Measurements from ENCODE around the gene XPO5. TPM values are rescaled to one million over a fixed set of nuclear protein-coding genes. Genes with fewer than 3 reads are reported as not detected.
A peak's percentile ranks its signal among the peaks of the same experiment; 100 is the strongest.

The XPO5 gene
- total and polyA plus RNA-seq, 7 experiments from 2014 or later: 9.3 to 107 (median 39.9) TPM

DNA sequence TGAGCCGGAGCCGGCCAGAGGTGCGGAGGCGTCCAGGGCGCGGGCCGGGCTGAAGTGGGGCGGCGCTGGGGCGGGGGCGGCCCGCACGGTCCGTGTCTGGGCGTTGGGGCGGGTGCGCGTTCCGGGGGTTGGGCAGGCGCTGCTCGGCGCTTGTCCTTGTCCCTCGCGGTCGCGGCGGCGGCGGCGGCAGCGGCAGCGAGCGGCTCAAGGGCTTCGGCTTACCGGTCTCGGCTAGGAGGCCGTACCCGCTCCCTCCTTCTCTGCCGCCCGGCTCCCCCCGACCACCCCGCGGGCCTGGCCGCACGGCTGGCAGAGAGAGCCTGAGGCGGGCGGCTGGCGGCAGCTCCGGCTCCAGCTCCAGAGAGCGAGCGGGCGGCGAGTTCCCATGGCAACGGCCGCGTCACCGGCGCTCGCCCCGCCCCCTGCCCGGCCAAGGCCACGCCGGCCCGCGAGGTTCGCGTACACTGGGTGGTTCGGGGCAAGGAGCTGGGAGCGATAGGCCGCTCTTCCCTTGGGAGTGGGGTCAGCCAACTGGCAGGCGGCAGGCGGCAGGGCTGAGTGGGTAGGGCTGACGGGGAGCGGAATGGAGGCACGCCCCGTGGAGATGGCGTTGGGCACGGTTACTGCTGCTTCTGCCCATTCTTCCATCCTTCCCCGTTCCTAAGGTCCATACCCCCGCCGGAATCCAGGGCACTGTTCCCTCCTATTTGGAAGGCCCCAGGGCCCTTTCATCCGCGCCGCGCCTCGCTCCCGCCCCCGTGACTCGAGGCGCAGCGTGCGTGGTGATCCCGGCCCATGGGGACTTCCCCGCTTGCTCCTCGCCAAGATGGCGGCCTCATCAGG, 65.6 kb downstream of the XPO5 start, which contains the start of gene LRRC73:
LRRC73 (minus strand) TSS at position 363 of the 843 bp plus-strand sequence. CDS start 561 bp downstream, outside the sequence.
- peak within 1 kb of the TSS; percentile 37 for H3K4me3 ChIP-seq (ENCODE audit: low read length)
- CTCF ChIA-PET: no interaction called here
- H3K4me1 ChIP-seq (ENCODE audit: control insufficient read depth in 2 of 2, insufficient read depth in 2 of 2, low read length in 2 of 2): peaks cover 10 to 14% of the 10 kb centered on the region in 2 donors
- Mint-ChIP-seq H3K9me3 (peaks cover 0 to 1% (median 0%) of the 10 kb centered on the region in 11 donors), H3K36me3 (peaks cover 0 to 31% (median 22%) of the 10 kb centered on the region in 5 donors), H3K4me1 (peaks cover 21 to 52% (median 35%) of the 10 kb centered on the region in 7 donors), H3K27me3 (peaks cover 15 to 22% (median 19%) of the 10 kb centered on the region in 5 donors), H3K4me3 (peak within 1 kb of the TSS; percentile 76 to 94 (median 84)), H3K27ac (peak within 1 kb of the TSS in 7 of 9 donors; percentile 1 to 76 (median 70))
- peaks cover 3 to 44% (median 19%) of the 10 kb centered on the region in 3 experiments for H3K36me3 ChIP-seq (ENCODE audit: control insufficient read depth in 2 of 3, insufficient read depth in 3 of 3, low read length in 3 of 3)
- intact Hi-C loops (cut with micrococcal nuclease): loop anchor here (5.0 to 10.0 kb wide), 2 partner anchors 143 to 455 kb away; partner anchors contain the start of genes ZNF318 (in 2 of the 2), CUL7 (in 1 of the 2), KLC4 (in 1 of the 2) and MRPL2 (in 1 of the 2)
- POLR2A ChIA-PET: interaction anchor here (0.9 to 1.3 kb wide), 4 partner anchors 16 to 581 kb away, joined by 3 read pairs; partner anchors contain the start of genes CNPY3, TJAP1 and ZNF318
- H3K9me3 ChIP-seq (ENCODE audit: control insufficient read depth in 2 of 3, low read length in 3 of 3): no peaks in the 10 kb centered on the region
- peak; percentile 82 for ATAC-seq
- peaks cover 0 to 9% of the 10 kb centered on the region in 2 donors for H3K27me3 ChIP-seq (ENCODE audit: control insufficient read depth in 2 of 2, insufficient read depth in 2 of 2, low read length in 2 of 2)
- H3K27ac ChIP-seq (ENCODE audit: low read depth, low read length): peak within 1 kb of the TSS; percentile 41
- peak; percentile 54 to 90 (median 68) for DNase-seq

DNA sequence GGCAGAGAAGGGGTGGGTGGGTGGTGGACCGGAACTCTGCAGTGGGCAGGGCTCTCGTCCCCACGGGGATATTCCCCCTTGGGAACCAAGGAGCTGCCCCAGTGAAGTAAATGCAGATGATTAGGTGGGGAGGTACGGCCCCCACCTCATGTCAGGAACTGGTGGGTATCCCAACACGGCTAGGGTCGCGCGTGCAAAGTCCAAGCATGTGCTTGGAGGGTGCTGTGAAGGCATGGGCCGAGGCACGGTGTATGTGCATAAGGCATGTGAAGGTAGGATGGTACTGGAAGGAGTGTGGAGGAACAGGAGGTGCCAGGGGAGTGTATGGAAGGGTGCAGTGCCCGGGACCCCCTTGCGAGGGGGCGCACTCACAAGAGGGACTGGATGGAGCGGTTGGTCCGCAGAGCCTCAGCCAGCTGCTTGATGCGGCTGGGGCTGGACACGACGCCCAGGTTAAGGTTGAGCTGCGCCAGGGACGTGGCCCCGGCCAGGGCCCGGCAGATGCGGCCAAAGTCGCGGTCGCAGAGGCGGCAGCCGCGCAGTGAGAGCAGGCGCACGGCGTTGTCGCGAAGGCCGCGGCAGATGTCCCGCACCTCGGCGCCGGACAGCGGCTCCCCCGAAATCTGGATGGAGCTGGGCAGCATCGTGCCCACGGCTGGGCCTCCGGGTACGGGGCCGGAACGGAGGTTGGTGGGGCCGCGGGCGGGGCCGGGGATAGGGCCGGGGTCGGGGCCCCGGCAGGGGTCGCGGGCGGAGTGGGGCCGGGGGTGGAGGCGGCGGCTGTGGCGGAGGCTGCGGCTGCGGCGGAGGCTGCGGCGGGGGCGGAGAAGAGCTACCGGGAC, 66.5 kb downstream of the XPO5 start:
- intact Hi-C loops (cut with micrococcal nuclease): loop anchor here (5.0 kb wide), 1 partner anchor 142 kb away; the partner anchor contains the start of gene ZNF318 (in 2 of the 2)
- H3K9me3 Mint-ChIP-seq: peaks cover 0 to 1% (median 0%) of the 10 kb centered on the region in 11 donors
- peaks cover 0 to 9% of the 10 kb centered on the region in 2 donors for H3K27me3 ChIP-seq (ENCODE audit: control insufficient read depth in 2 of 2, insufficient read depth in 2 of 2, low read length in 2 of 2)
- CTCF ChIA-PET: interaction anchor here (0.9 kb wide), 1 partner anchor 17 kb away, joined by 3 read pairs; no protein-coding TSS in a partner anchor
- no peaks in the 10 kb centered on the region for H3K9me3 ChIP-seq (ENCODE audit: control insufficient read depth in 2 of 3, low read length in 3 of 3)
- DNase-seq (no peak), ATAC-seq (no peak)
- H3K27ac ChIP-seq (ENCODE audit: low read depth, low read length): peak overlapping the region; percentile 41
- H3K27me3 Mint-ChIP-seq: peaks cover 15 to 22% (median 19%) of the 10 kb centered on the region in 5 donors
- peaks cover 1 to 47% (median 19%) of the 10 kb centered on the region in 3 experiments for H3K36me3 ChIP-seq (ENCODE audit: control insufficient read depth in 2 of 3, insufficient read depth in 3 of 3, low read length in 3 of 3)
- H3K4me1 ChIP-seq (ENCODE audit: control insufficient read depth in 2 of 2, insufficient read depth in 2 of 2, low read length in 2 of 2): peaks cover 2 to 6% of the 10 kb centered on the region in 2 donors
- POLR2A ChIA-PET: interaction anchor here (0.9 to 1.1 kb wide), 3 partner anchors 32 to 580 kb away, joined by 3 read pairs; partner anchors contain the start of genes CNPY3, TJAP1 and ZNF318
- H3K36me3 Mint-ChIP-seq: peaks cover 0 to 28% (median 15%) of the 10 kb centered on the region in 5 donors
- H3K4me3 ChIP-seq (ENCODE audit: low read length): no peak overlapping the region
- H3K27ac Mint-ChIP-seq: peak overlapping the region in 7 of 9 donors; percentile 1 to 76 (median 70)
- peaks cover 13 to 44% (median 32%) of the 10 kb centered on the region in 7 donors for H3K4me1 Mint-ChIP-seq
- H3K4me3 Mint-ChIP-seq: peak overlapping the region; percentile 76 to 94 (median 84)

DNA sequence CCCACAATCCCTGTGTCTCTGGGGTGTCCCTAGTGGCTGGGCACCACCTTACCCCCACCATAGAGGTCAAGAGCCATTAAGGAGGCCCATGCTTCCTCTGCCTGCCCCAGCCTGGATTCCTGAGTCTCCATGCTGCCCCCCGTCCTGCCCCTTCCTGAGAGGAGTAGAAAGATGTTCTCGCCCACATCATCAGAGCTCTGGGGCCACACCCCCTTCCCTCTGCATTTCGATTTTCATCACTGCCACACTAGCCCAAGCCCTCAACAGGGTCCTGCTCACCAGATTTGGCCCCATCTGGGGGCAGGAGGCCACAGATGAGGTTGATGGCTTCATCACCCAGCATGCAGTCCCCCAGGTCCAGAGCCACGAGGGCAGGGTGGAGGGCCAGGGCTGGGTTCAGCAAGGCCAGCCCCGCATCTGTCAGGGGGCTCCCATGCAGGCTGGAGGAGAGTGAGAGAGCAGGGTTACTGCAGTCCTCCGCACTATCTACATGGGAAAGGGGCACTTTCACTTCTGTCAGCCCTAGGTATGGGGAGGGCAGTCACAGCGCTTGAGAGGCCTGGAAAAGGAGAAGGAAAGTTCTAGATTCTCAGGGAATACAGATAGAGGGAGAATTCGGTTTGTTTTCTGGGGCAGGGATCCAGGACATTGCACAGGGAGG, 67.2 kb downstream of the XPO5 start:
- Histone ChIP-seq H3K27me3 (ENCODE audit: control insufficient read depth in 2 of 2, insufficient read depth in 2 of 2, low read length in 2 of 2) (peaks cover 0 to 9% of the 10 kb centered on the region in 2 donors), H3K4me3 (ENCODE audit: low read length) (no peak overlapping the region), H3K27ac (ENCODE audit: low read depth, low read length) (no peak overlapping the region), H3K36me3 (ENCODE audit: control insufficient read depth in 2 of 3, insufficient read depth in 3 of 3, low read length in 3 of 3) (peaks cover 0 to 48% (median 17%) of the 10 kb centered on the region in 3 experiments), H3K4me1 (ENCODE audit: control insufficient read depth in 2 of 2, insufficient read depth in 2 of 2, low read length in 2 of 2) (peaks cover 0 to 4% of the 10 kb centered on the region in 2 donors), H3K9me3 (ENCODE audit: control insufficient read depth in 2 of 3, low read length in 3 of 3) (no peaks in the 10 kb centered on the region)
- peak overlapping the region in 4 of 9 donors; percentile 27 to 70 (median 44) for H3K27ac Mint-ChIP-seq
- no peak for ATAC-seq
- CTCF ChIA-PET: interaction anchor here (0.9 to 4.6 kb wide), 7 partner anchors 9 to 240 kb away, joined by 3 to 35 read pairs (median 4); partner anchors contain the start of genes POLR1C and YIPF3
- POLR2A ChIA-PET: interaction anchor here (0.6 to 3.1 kb wide), 3 partner anchors 9 to 625 kb away, joined by 4 to 23 read pairs (median 7); partner anchors contain the start of genes POLR1C and YIPF3
- DNase-seq: no peak
- peak overlapping the region; percentile 76 to 94 (median 84) for H3K4me3 Mint-ChIP-seq
- H3K4me1 Mint-ChIP-seq: peaks cover 10 to 39% (median 27%) of the 10 kb centered on the region in 7 donors
- intact Hi-C loops (cut with micrococcal nuclease): loop anchor here (5.0 kb wide), 1 partner anchor 141 kb away; the partner anchor contains the start of gene ZNF318 (in 2 of the 2)
- H3K36me3 Mint-ChIP-seq: peaks cover 0 to 28% (median 14%) of the 10 kb centered on the region in 5 donors
- H3K9me3 Mint-ChIP-seq: peaks cover 0 to 1% (median 0%) of the 10 kb centered on the region in 11 donors
- H3K27me3 Mint-ChIP-seq: peaks cover 15 to 22% (median 19%) of the 10 kb centered on the region in 5 donors

DNA sequence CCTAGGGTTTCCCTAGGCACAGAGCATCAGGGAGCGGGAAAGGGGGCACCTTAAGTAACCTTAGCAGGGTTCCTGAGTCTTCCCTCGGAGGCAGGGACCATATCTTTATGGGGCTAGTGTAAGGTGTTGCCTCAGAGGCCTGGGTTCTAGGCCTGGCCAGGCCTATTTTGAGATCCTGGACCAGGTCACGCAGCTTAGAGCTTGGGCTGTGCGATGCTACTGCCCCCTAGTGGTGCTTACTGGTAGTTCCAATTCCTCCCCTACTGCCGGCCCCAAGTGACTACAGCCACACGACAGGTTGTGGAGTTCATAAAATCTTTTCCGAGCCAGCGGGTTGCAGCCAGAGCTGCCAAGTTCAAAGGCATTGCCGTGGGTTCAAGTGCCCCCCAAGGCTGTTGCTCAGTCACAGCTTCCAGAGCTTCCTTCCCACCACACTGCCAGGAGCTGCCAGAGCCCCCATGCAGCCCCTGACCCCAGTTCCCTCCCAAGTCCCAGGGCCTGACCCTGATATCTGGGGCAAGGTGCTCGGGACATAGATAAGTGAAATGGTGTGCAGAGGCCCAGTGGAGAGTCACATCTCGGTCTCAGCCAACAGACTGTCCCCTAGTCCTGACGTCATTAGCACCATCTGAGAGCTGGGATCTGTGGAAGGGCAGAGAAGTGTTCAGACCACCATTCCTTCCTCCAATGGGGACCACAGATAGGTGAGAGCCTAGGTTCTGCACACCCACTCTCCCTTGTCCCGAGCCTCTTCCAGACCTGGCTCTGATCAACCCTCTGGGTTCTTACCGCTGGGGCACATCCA, 69.0 kb downstream of the XPO5 start:
- POLR2A ChIA-PET: interaction anchor here (0.6 to 3.1 kb wide), 6 partner anchors 11 to 444 kb away, joined by 3 to 23 read pairs (median 3); partner anchors contain the start of genes DLK2, POLR1C and YIPF3
- DNase-seq (peak; percentile 61 to 82 (median 70)), ATAC-seq (peak; percentile 84)
- Histone ChIP-seq H3K4me1 (ENCODE audit: control insufficient read depth in 2 of 2, insufficient read depth in 2 of 2, low read length in 2 of 2) (peaks cover 0 to 4% of the 10 kb centered on the region in 2 donors), H3K27ac (ENCODE audit: low read depth, low read length) (no peak overlapping the region), H3K36me3 (ENCODE audit: control insufficient read depth in 2 of 3, insufficient read depth in 3 of 3, low read length in 3 of 3) (peaks cover 0 to 47% (median 12%) of the 10 kb centered on the region in 3 experiments), H3K4me3 (ENCODE audit: low read length) (no peak overlapping the region), H3K9me3 (ENCODE audit: control insufficient read depth in 2 of 3, low read length in 3 of 3) (no peaks in the 10 kb centered on the region), H3K27me3 (ENCODE audit: control insufficient read depth in 2 of 2, insufficient read depth in 2 of 2, low read length in 2 of 2) (peaks cover 0 to 9% of the 10 kb centered on the region in 2 donors)
- CTCF ChIA-PET: interaction anchor here (0.5 to 4.6 kb wide), 23 partner anchors 9 to 246 kb away, joined by 3 to 35 read pairs (median 4); partner anchors contain the start of genes DLK2, POLR1C and YIPF3
- H3K4me3 Mint-ChIP-seq: peak overlapping the region in 1 of 10 donors; percentile 29
- peaks cover 0 to 1% (median 0%) of the 10 kb centered on the region in 11 donors for H3K9me3 Mint-ChIP-seq
- H3K36me3 Mint-ChIP-seq: peaks cover 4 to 33% (median 17%) of the 10 kb centered on the region in 5 donors
- peaks cover 10 to 29% (median 20%) of the 10 kb centered on the region in 7 donors for H3K4me1 Mint-ChIP-seq
- intact Hi-C loops (cut with micrococcal nuclease): loop anchor here (1.0 to 5.0 kb wide), 10 partner anchors 10 to 606 kb away; partner anchors contain the start of genes ZNF318 (in 2 of the 2), CRIP3 (in 1 of the 2), DNPH1 (in 1 of the 2) and POLR1C (in 1 of the 2)
- peaks cover 15 to 22% (median 19%) of the 10 kb centered on the region in 5 donors for H3K27me3 Mint-ChIP-seq
- peak overlapping the region in 5 of 9 donors; percentile 24 to 69 (median 58) for H3K27ac Mint-ChIP-seq
